Measurements from ENCODE around the gene CREB1. TPM values are rescaled to one million over a fixed set of nuclear protein-coding genes. Genes with fewer than 3 reads are reported as not detected.

CREB1 gene
- polyA plus RNA-seq, 1 of the 3 experiments (the other 2 are of a cell fraction), result 14.5 TPM

DNA sequence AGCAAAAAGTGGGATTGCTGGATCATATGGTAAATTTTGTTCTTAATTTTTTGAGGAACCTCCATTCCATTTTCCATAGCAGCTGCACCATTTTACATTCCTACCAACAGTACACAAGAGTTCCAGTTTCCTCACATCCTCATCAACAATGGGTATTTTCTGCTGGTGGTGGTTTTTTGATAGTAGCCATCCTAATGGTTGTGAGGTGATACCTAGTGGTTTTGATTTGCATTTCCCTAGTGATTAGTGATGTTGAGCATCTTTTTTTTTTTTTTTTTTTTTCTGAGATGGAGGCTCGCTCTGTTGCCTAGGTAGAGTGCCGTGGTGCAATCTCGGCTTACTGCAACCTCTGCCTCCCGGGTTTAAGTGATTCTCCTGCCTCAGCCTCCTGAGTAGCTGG, 65.0 kb downstream of the CREB1 start (continued):
- TF ChIP-seq, protein P1, sequence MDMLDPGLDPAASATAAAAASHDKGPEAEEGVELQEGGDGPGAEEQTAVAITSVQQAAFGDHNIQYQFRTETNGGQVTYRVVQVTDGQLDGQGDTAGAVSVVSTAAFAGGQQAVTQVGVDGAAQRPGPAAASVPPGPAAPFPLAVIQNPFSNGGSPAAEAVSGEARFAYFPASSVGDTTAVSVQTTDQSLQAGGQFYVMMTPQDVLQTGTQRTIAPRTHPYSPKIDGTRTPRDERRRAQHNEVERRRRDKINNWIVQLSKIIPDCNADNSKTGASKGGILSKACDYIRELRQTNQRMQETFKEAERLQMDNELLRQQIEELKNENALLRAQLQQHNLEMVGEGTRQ (IDR thresholded peaks at IDR 0.05; ENCODE audit: borderline replicate concordance, low read depth, low read length), result no peak
- TF ChIP-seq, protein P2, sequence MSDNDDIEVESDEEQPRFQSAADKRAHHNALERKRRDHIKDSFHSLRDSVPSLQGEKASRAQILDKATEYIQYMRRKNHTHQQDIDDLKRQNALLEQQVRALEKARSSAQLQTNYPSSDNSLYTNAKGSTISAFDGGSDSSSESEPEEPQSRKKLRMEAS (IDR thresholded peaks at IDR 0.05; ENCODE audit: low read depth), result no peak
- TF ChIP-seq RAD21 (IDR thresholded peaks at IDR 0.05; ENCODE audit: low read length), result no peak
- TF ChIP-seq ELF1 (IDR thresholded peaks at IDR 0.05), result no peak
- no peak for TF ChIP-seq RCOR1 (IDR thresholded peaks at IDR 0.05; ENCODE audit: low read length)
- TF ChIP-seq, protein P3, sequence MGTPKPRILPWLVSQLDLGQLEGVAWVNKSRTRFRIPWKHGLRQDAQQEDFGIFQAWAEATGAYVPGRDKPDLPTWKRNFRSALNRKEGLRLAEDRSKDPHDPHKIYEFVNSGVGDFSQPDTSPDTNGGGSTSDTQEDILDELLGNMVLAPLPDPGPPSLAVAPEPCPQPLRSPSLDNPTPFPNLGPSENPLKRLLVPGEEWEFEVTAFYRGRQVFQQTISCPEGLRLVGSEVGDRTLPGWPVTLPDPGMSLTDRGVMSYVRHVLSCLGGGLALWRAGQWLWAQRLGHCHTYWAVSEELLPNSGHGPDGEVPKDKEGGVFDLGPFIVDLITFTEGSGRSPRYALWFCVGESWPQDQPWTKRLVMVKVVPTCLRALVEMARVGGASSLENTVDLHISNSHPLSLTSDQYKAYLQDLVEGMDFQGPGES (IDR thresholded peaks at IDR 0.05; ENCODE audit: low read depth, low read length), result no peak
- TF ChIP-seq, protein P4, sequence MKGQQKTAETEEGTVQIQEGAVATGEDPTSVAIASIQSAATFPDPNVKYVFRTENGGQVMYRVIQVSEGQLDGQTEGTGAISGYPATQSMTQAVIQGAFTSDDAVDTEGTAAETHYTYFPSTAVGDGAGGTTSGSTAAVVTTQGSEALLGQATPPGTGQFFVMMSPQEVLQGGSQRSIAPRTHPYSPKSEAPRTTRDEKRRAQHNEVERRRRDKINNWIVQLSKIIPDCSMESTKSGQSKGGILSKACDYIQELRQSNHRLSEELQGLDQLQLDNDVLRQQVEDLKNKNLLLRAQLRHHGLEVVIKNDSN (IDR thresholded peaks at IDR 0.05; ENCODE audit: borderline replicate concordance, low read depth), result no peak
- no peak for TF ChIP-seq MEF2A (IDR thresholded peaks at IDR 0.05; ENCODE audit: borderline replicate concordance, low read depth)

DNA sequence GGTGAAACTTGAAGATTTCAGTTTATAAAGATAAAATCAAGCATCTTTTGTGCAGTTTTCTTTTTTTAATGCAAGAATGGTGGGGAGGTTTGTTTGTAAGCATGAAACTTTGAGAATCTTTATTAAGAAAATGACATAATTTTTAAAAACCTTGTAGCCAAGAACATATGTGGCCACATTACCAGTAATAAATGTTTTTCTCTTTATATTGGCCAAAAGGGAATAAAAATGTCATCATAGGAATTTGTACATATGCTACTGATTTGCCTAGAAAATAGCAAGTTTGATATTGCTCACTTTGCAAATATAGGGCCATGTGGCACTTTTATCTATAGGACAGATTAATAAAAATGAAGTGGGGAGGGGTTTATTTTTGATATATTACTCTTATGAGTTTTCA, 69.9 kb downstream of the CREB1 start:
- H4K20me1 ChIP-seq (ENCODE audit: insufficient read depth), result no peaks in the 10 kb centered on the region
- no peak for DNase-seq
- H3K36me3 ChIP-seq (replicated peaks in 1 of 2; ENCODE audit: control insufficient read depth in 1 of 2, insufficient read depth in 2 of 2, low read length in 1 of 2), result peaks cover 24 to 53% of the 10 kb centered on the region in 2 experiments
- H3K9ac ChIP-seq, result no peak overlapping the region
- H3K4me1 ChIP-seq (ENCODE audit: control insufficient read depth in 1 of 2, insufficient read depth in 2 of 2, low read depth in 1 of 2, low read length in 1 of 2), result peaks cover 2 to 15% of the 10 kb centered on the region in 2 experiments; a peak in 2 of 4 replicates
- H3K79me2 ChIP-seq (ENCODE audit: insufficient read depth), result peaks cover 23% of the 10 kb centered on the region; the same call in 1 of the 2 replicates
- no peaks in the 10 kb centered on the region for H3K9me2 ChIP-seq
- peak overlapping the region in 1 of 2 experiments; percentile 36; a peak in 2 of 4 replicates for H3K27ac ChIP-seq (ENCODE audit: low read depth in 2 of 2, low read length in 1 of 2)
- no peak overlapping the region for H2AFZ ChIP-seq (ENCODE audit: low read depth)
- POLR2A ChIA-PET, result no interaction called here
- peaks cover 16% of the 10 kb centered on the region for H3F3A ChIP-seq (replicated peaks; ENCODE audit: insufficient read depth)
- no peaks in the 10 kb centered on the region for H3K9me3 ChIP-seq
- no peaks in the 10 kb centered on the region for H3K27me3 ChIP-seq (ENCODE audit: insufficient read depth)
- H3K4me3 ChIP-seq (ENCODE audit: low read depth in 2 of 2, low read length in 1 of 2), result no peak overlapping the region
- TF ChIP-seq CHD2 (IDR thresholded peaks at IDR 0.05; ENCODE audit: low read length, partially characterized antibody), result no peak
- TF ChIP-seq, protein P5, sequence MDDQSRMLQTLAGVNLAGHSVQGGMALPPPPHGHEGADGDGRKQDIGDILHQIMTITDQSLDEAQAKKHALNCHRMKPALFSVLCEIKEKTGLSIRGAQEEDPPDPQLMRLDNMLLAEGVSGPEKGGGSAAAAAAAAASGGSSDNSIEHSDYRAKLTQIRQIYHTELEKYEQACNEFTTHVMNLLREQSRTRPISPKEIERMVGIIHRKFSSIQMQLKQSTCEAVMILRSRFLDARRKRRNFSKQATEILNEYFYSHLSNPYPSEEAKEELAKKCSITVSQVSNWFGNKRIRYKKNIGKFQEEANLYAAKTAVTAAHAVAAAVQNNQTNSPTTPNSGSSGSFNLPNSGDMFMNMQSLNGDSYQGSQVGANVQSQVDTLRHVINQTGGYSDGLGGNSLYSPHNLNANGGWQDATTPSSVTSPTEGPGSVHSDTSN (IDR thresholded peaks at IDR 0.05), result no peak
- TF ChIP-seq, protein P3 (IDR thresholded peaks at IDR 0.05; ENCODE audit: low read depth, low read length), result no peak
- no peak for TF ChIP-seq RXRA (IDR thresholded peaks at IDR 0.05; ENCODE audit: borderline replicate concordance, low read depth)
- no peak for TF ChIP-seq FOXJ3 (CRISPR knock-in tag; IDR thresholded peaks at IDR 0.05)
- TF ChIP-seq MXI1 (IDR thresholded peaks at IDR 0.05; ENCODE audit: low read depth, low read length), result no peak
- no peak for TF ChIP-seq NFIC (IDR thresholded peaks at IDR 0.05; ENCODE audit: borderline replicate concordance)
- TF ChIP-seq, protein P6, sequence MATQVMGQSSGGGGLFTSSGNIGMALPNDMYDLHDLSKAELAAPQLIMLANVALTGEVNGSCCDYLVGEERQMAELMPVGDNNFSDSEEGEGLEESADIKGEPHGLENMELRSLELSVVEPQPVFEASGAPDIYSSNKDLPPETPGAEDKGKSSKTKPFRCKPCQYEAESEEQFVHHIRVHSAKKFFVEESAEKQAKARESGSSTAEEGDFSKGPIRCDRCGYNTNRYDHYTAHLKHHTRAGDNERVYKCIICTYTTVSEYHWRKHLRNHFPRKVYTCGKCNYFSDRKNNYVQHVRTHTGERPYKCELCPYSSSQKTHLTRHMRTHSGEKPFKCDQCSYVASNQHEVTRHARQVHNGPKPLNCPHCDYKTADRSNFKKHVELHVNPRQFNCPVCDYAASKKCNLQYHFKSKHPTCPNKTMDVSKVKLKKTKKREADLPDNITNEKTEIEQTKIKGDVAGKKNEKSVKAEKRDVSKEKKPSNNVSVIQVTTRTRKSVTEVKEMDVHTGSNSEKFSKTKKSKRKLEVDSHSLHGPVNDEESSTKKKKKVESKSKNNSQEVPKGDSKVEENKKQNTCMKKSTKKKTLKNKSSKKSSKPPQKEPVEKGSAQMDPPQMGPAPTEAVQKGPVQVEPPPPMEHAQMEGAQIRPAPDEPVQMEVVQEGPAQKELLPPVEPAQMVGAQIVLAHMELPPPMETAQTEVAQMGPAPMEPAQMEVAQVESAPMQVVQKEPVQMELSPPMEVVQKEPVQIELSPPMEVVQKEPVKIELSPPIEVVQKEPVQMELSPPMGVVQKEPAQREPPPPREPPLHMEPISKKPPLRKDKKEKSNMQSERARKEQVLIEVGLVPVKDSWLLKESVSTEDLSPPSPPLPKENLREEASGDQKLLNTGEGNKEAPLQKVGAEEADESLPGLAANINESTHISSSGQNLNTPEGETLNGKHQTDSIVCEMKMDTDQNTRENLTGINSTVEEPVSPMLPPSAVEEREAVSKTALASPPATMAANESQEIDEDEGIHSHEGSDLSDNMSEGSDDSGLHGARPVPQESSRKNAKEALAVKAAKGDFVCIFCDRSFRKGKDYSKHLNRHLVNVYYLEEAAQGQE (IDR thresholded peaks at IDR 0.05; ENCODE audit: low read depth, low read length), result no peak
- TF ChIP-seq SIN3A (IDR thresholded peaks at IDR 0.05; ENCODE audit: borderline replicate concordance, low read depth, low read length), result no peak
- no peak for TF ChIP-seq NRF1 (IDR thresholded peaks at IDR 0.05; ENCODE audit: low read depth, low read length)
- TF ChIP-seq SMC3 (IDR thresholded peaks at IDR 0.05; ENCODE audit: low read depth, low read length), result no peak
- TF ChIP-seq EZH2phosphoT487 (IDR thresholded peaks at IDR 0.05; ENCODE audit: borderline replicate concordance, low read depth), result no peak
- TF ChIP-seq RCOR1 (IDR thresholded peaks at IDR 0.05; ENCODE audit: low read length), result no peak
- TF ChIP-seq JUND (IDR thresholded peaks at IDR 0.05), result no peak
- no peak for TF ChIP-seq EP300 (IDR thresholded peaks at IDR 0.05; ENCODE audit: borderline replicate concordance in 1 of 2, low read depth in 1 of 2, low read length in 1 of 2)
- CTCF ChIA-PET, result interaction anchor here (0.7 to 1.3 kb wide), 3 partner anchors 12 to 441 kb away, joined by 3 to 5 read pairs (median 3); partner anchors contain the start of gene METTL21A
- no peak overlapping the region for H3K4me2 ChIP-seq

Data from SK-N-SH (cell line).